ENCODE results near the gene FZD4. TPM values are rescaled to one million over a fixed set of nuclear protein-coding genes. Genes with fewer than 3 reads are reported as not detected.
"Not testable (repeated sequence)": the region's sequence is repeated elsewhere in the genome, so short reads cannot be mapped to it uniquely, and the experiment has no call there.

Gene FZD4
- total RNA-seq = under 1 TPM; 0.07 to 0.16 TPM

DNA sequence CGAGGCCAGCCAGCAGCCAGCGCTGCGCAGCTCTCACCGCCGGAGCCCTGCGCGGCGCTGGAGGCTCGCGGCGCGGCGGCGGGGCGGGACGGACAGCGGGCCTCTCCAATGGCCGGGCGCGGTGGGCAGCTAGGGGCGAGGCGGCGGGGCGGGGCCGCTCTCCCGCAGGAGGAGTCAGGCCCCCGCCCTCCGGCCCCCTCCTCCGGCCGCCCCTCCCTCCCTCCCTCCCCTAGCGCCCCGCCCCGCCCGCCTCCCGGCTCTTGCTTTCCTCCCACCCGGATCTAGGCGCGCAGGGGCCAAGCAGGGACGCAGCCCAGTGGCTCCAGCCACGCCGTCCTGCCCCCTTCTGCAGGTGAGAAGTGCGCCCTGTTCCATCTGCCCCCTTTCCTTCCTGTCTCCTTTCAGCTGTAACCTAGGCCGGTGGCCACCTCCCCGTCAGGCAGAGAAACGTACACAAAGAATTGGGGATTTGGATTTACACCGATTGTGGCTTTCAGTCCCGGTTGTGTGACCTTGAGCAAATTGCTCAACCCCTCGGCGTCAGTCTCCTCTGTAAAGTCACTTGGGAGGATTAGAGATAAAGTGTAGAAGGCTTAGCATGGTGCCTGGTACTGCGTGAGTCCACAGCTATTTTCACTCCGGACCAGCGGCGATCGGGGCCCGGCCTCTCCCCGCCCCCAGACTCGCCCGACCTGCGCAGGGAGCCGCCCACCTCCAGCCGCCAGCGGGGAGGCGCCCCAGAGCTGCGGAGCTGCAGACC, at the start of gene FZD4:
Gene FZD4, minus strand, starts transcription at position 35 of the 760 bp plus-strand sequence. CDS start 310 bp downstream, outside the sequence.
- intact Hi-C loops (cut with micrococcal nuclease) = no loop called here
- peak; percentile 96 for ATAC-seq
- Mint-ChIP-seq H3K27ac (no peak within 1 kb of the TSS), H3K4me3 (peak within 1 kb of the TSS; percentile 83), H3K27me3 (peaks cover 38% of the 10 kb centered on the region), H3K4me1 (ENCODE audit: low read depth) (peaks cover 10% of the 10 kb centered on the region), H3K9me3 (no peaks in the 10 kb centered on the region), H3K36me3 (ENCODE audit: low read depth) (no peaks in the 10 kb centered on the region)
- DNase-seq = peak; percentile 62
- no peak for TF ChIP-seq CTCF (IDR thresholded peaks at IDR 0.05)
- POLR2A ChIA-PET = no interaction called here
- CTCF ChIA-PET = interaction anchor here (0.8 to 1.5 kb wide), 4 partner anchors 12 to 398 kb away, joined by 3 to 5 read pairs (median 4); no protein-coding TSS in a partner anchor

GRCh38 chr11:87004281-87004680, 49.1 kb upstream of the FZD4 start:
- CTCF ChIA-PET = interaction anchor here (0.7 to 1.3 kb wide), 2 partner anchors 9 to 18 kb away, joined by 3 read pairs; no protein-coding TSS in a partner anchor
- H3K27ac Mint-ChIP-seq; intact Hi-C loops (cut with micrococcal nuclease); H3K4me3 Mint-ChIP-seq; ATAC-seq; POLR2A ChIA-PET; H3K9me3 Mint-ChIP-seq; DNase-seq; H3K27me3 Mint-ChIP-seq; H3K36me3 Mint-ChIP-seq (ENCODE audit: low read depth); H3K4me1 Mint-ChIP-seq (ENCODE audit: low read depth): not testable (repeated sequence)

DNA sequence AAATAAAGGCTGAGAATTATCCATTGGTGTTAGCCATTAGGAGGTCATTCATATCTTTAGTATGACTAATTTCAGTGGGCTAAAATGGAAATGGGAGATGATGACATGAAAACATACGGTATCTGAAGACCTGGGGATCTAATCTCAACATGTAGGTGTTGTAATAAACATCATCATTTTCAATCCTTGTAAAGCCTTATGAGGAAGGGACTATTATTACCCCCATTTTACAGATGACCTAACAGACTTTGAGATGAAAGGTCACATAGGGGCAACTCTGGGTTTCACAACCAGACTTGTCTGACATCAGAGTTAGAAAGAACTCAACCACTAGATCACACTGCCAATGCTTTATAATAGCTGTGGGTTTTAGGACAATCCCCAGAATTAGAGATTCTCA, 47.7 kb upstream of the FZD4 start:
- ATAC-seq (no peak), DNase-seq (no peak)
- POLR2A ChIA-PET = no interaction called here
- no peaks in the 10 kb centered on the region for H3K36me3 Mint-ChIP-seq (ENCODE audit: low read depth)
- peaks cover 2% of the 10 kb centered on the region for H3K27me3 Mint-ChIP-seq
- H3K4me3 Mint-ChIP-seq = no peak overlapping the region
- CTCF ChIA-PET = no interaction called here
- no peaks in the 10 kb centered on the region for H3K4me1 Mint-ChIP-seq (ENCODE audit: low read depth)
- no peak overlapping the region for H3K27ac Mint-ChIP-seq
- no peak for TF ChIP-seq CTCF (IDR thresholded peaks at IDR 0.05)
- no peaks in the 10 kb centered on the region for H3K9me3 Mint-ChIP-seq
- intact Hi-C loops (cut with micrococcal nuclease) = no loop called here

GRCh38 chr11:86999859-87000753, 44.9 kb upstream of the FZD4 start:
- H3K4me3 Mint-ChIP-seq = no peak overlapping the region
- intact Hi-C loops (cut with micrococcal nuclease) = no loop called here
- CTCF ChIA-PET = interaction anchor here (1.0 kb wide), 1 partner anchor 289 kb away, joined by 3 read pairs; no protein-coding TSS in a partner anchor
- no peak for DNase-seq
- H3K9me3 Mint-ChIP-seq = no peaks in the 10 kb centered on the region
- no peaks in the 10 kb centered on the region for H3K4me1 Mint-ChIP-seq (ENCODE audit: low read depth)
- POLR2A ChIA-PET = no interaction called here
- H3K27ac Mint-ChIP-seq = no peak overlapping the region
- no peak for ATAC-seq
- H3K27me3 Mint-ChIP-seq = peaks cover 2% of the 10 kb centered on the region
- TF ChIP-seq CTCF (IDR thresholded peaks at IDR 0.05) = no peak
- no peaks in the 10 kb centered on the region for H3K36me3 Mint-ChIP-seq (ENCODE audit: low read depth)

DNA sequence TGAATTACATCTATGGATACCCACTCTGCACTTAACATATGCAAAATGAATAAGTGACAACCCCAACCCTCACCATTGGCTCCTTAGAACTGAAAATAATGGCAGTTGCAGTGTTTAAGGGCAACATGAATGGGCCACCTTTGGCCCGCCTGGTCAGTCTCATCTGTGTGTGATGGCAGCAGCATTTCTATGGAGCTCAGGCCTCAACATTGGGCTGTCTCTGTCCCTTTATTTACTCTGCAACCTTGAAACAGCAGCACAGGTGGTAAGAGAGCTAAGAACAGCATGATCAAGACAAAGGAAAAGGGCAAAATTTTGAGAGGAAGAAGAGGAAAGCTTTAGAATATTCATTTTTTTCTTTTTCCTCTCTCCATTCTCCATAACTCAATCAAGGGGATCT, 44.2 kb upstream of the FZD4 start:
- no peaks in the 10 kb centered on the region for H3K4me1 Mint-ChIP-seq (ENCODE audit: low read depth)
- no peak for ATAC-seq
- no peaks in the 10 kb centered on the region for H3K9me3 Mint-ChIP-seq
- POLR2A ChIA-PET = no interaction called here
- no peak overlapping the region for H3K27ac Mint-ChIP-seq
- no peak for DNase-seq
- no peak overlapping the region for H3K4me3 Mint-ChIP-seq
- CTCF ChIA-PET = interaction anchor here (1.0 kb wide), 1 partner anchor 290 kb away, joined by 3 read pairs; no protein-coding TSS in a partner anchor
- no peaks in the 10 kb centered on the region for H3K36me3 Mint-ChIP-seq (ENCODE audit: low read depth)
- intact Hi-C loops (cut with micrococcal nuclease) = no loop called here
- TF ChIP-seq CTCF (IDR thresholded peaks at IDR 0.05) = no peak
- H3K27me3 Mint-ChIP-seq = peaks cover 2% of the 10 kb centered on the region

Measured in activated CD8-positive, alpha-beta T cell treated with anti-CD3 and anti-CD28 coated beads for 36 hours (primary cell).